ENCODE measurements around the gene MICAL1. TPM values are rescaled to one million over a fixed set of nuclear protein-coding genes. Genes with fewer than 3 reads are reported as not detected.

MICAL1 gene
- total RNA-seq, 1 donor from 2014 or later = 50.6 TPM

GRCh38 chr6:109491207-109491938 lies 35.8 kb upstream of the MICAL1 start:
- no peak overlapping the region for H3K9ac ChIP-seq
- Mint-ChIP-seq H3K4me1 (peaks cover 23% of the 10 kb centered on the region), H3K36me3 (no peaks in the 10 kb centered on the region), H3K27me3 (ENCODE audit: insufficient read depth, low read depth) (peaks cover 5% of the 10 kb centered on the region), H3K27ac (peak overlapping the region; percentile 91), H3K4me3 (no peak overlapping the region), H3K9me3 (no peaks in the 10 kb centered on the region)
- no peak overlapping the region for H3K4me2 ChIP-seq
- no peaks in the 10 kb centered on the region for H3K27me3 ChIP-seq
- H3K27ac ChIP-seq = no peak overlapping the region
- H3K79me2 ChIP-seq (ENCODE audit: low read depth) = no peaks in the 10 kb centered on the region
- TF ChIP-seq CTCF (IDR thresholded peaks at IDR 0.05) (no peak), EZH2phosphoT487 (IDR thresholded peaks at IDR 0.05) (no peak), EZH2 (IDR thresholded peaks at IDR 0.05) (no peak)
- peaks cover 10% of the 10 kb centered on the region for H3F3A ChIP-seq (ENCODE audit: low read depth)
- DNase-seq (ENCODE audit: low spot score) = no peak
- no peak overlapping the region for H3K4me3 ChIP-seq
- peaks cover 28% of the 10 kb centered on the region for H3K4me1 ChIP-seq
- no peaks in the 10 kb centered on the region for H3K9me3 ChIP-seq (ENCODE audit: low read depth)
- peak overlapping the region; percentile 94 for H2AFZ ChIP-seq (replicated peaks)
- H4K20me1 ChIP-seq (ENCODE audit: low read depth) = no peaks in the 10 kb centered on the region
- no peaks in the 10 kb centered on the region for H3K36me3 ChIP-seq

GRCh38 chr6:109490713-109491112 lies 35.1 kb upstream of the MICAL1 start:
- no peaks in the 10 kb centered on the region for H3K79me2 ChIP-seq (ENCODE audit: low read depth)
- no peaks in the 10 kb centered on the region for H3K9me3 ChIP-seq (ENCODE audit: low read depth)
- no peaks in the 10 kb centered on the region for H3K36me3 Mint-ChIP-seq
- H3F3A ChIP-seq (ENCODE audit: low read depth) = peaks cover 10% of the 10 kb centered on the region
- no peak overlapping the region for H3K27ac ChIP-seq
- peaks cover 22% of the 10 kb centered on the region for H3K4me1 ChIP-seq
- H2AFZ ChIP-seq (replicated peaks) = peak overlapping the region; percentile 94
- peaks cover 9% of the 10 kb centered on the region for H3K27me3 Mint-ChIP-seq (ENCODE audit: insufficient read depth, low read depth)
- peak overlapping the region; percentile 30 for H3K4me2 ChIP-seq
- no peak overlapping the region for H3K27ac Mint-ChIP-seq
- no peaks in the 10 kb centered on the region for H3K27me3 ChIP-seq
- no peaks in the 10 kb centered on the region for H4K20me1 ChIP-seq (ENCODE audit: low read depth)
- no peaks in the 10 kb centered on the region for H3K36me3 ChIP-seq
- TF ChIP-seq EZH2 (IDR thresholded peaks at IDR 0.05) (no peak), CTCF (IDR thresholded peaks at IDR 0.05) (no peak)
- H3K9me3 Mint-ChIP-seq = no peaks in the 10 kb centered on the region
- no peak for DNase-seq (ENCODE audit: low spot score)
- no peak overlapping the region for H3K4me3 ChIP-seq
- peaks cover 16% of the 10 kb centered on the region for H3K4me1 Mint-ChIP-seq
- no peak overlapping the region for H3K4me3 Mint-ChIP-seq
- H3K9ac ChIP-seq = no peak overlapping the region

GRCh38 chr6:109488001-109488400 lies 32.4 kb upstream of the MICAL1 start:
- Histone ChIP-seq H3K79me2 (ENCODE audit: low read depth) (no peaks in the 10 kb centered on the region), H3K36me3 (no peaks in the 10 kb centered on the region), H4K20me1 (ENCODE audit: low read depth) (no peaks in the 10 kb centered on the region), H3K9me3 (ENCODE audit: low read depth) (no peaks in the 10 kb centered on the region), H3K9ac (no peak overlapping the region), H3K4me2 (no peak overlapping the region), H2AFZ (replicated peaks) (no peak overlapping the region), H3F3A (ENCODE audit: low read depth) (peaks cover 10% of the 10 kb centered on the region), H3K27me3 (peaks cover 17% of the 10 kb centered on the region), H3K4me1 (peaks cover 16% of the 10 kb centered on the region), H3K27ac (no peak overlapping the region), H3K4me3 (no peak overlapping the region)
- H3K9me3 Mint-ChIP-seq = no peaks in the 10 kb centered on the region
- H3K27me3 Mint-ChIP-seq (ENCODE audit: insufficient read depth, low read depth) = peaks cover 16% of the 10 kb centered on the region
- no peak overlapping the region for H3K27ac Mint-ChIP-seq
- H3K4me1 Mint-ChIP-seq = peaks cover 20% of the 10 kb centered on the region
- H3K36me3 Mint-ChIP-seq = no peaks in the 10 kb centered on the region
- no peak overlapping the region for H3K4me3 Mint-ChIP-seq
- no peak for DNase-seq (ENCODE audit: low spot score)
- TF ChIP-seq EZH2phosphoT487 (IDR thresholded peaks at IDR 0.05) = no peak
- no peak for TF ChIP-seq CTCF (IDR thresholded peaks at IDR 0.05)
- TF ChIP-seq EZH2 (IDR thresholded peaks at IDR 0.05) = no peak

All from neural progenitor cell (in vitro differentiated cells).